HG03439 (cell line): ENCODE results near the gene GPANK1.

Source experiments
- ATAC-seq: cut with Tn5 transposase; IDR thresholded peaks from one replicate; pipeline ENCODE4 v1.9.1; 2021; ENCODE audit warnings: mild to moderate bottlenecking, moderate library complexity; ENCODE audit not compliant: unreplicated experiment

GPANK1 gene

GRCh38 chr6:31691564-31692108 lies 26.8 kb upstream of the GPANK1 start:
- no peak for ATAC-seq

GRCh38 chr6:31691078-31691463 lies 26.3 kb upstream of the GPANK1 start:
- no peak for ATAC-seq

DNA sequence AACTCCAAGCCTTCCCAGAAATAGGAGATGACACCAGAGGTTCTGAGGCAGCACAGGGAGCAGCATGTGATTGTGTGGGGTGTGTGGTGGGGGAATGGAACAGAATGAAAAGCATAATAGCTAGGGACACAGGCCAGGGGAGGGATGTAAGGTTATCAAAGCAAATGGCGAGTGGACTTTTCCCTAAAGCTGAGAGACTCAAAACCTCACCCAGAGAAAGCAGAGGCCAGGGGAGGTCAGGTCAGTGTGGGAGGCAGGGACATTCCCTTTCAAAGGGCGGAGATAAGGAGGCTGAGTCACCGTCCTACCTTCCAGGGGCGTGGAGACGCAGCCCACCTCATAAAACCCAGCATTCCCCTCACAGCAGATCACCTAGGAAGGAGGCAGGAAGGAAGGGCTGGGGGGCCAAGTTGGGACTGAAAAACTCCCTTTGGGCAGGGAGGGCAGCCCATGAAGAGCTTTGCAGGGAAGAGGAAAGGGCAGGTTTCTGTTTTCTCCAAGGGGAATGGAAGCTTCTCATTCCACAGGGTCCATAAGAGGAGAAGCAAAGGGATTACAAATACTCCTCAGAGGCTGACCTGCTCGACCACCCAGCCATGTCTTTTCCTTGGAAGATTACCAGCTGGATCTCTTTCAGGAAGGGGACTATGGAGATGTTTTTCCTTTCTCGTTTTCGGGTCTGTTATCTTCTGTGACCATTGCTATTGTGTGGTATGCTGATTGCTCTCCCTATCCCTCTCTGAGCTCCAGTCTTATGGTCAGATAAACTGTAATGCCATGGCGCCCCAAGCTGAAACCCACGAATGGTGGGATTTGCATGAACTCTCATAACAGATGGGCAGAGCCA lies 25.7 kb upstream of the GPANK1 start:
- ATAC-seq, result no peak

GRCh38 chr6:31689249-31690110 lies 24.7 kb upstream of the GPANK1 start:
- no peak for ATAC-seq

DNA sequence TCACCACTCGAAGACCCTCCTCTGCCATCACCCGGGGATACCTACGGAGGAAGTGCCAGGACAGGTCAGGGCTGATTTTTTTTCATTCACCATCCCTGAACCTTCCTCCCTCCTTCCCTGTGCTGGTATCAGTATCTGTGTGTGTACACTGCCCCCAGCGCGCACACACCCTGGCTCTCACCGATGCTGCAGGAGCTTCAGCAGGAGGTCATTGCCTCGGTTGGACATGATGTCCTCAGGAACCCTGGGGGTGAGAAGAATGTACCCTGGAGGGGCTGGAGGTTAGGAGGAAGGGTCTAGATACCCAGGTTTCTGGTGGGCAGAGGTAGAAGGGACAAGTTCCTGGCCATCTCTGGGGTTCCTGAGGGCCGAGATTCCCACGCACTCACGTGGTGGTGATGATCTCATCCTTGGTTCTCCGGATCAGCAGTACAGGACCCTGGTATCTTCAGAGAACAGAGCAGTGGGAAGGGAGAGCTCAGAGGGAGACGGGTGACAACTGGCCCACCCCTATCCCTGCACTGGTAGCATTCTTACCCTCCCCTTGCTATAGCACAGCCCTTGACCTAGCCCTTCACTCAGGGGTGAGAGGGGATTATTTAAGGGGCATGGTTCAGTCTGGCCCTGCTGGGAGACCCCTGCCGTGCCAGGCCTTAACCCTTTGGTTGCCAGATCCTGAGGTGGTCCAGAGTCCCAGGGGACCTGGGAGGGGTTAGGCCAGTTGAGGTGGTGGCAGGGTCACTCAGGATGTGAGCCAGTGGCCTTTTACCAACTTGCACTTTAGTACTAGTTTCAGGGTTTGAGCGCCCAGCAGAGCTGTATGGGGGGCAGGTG lies 23.3 kb upstream of the GPANK1 start:
- no peak for ATAC-seq

DNA sequence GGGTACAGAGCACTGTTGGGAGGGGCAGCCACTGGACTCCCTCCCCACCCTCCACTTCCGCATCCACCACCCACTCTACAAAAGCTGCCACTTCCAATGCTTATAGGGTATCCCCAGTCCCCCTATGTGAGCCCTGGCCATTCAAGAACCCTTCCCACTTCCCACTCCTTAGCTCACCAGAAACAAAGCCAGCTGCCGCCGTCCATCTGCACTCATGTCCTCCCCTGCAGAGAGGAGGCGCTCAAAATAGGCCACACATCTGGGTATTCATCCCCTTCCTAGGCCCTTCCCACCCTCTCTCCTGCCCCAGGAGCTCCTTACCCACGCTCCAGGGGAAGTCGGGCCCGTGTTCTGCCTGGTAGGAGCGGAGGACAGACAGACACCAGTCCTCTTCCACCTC lies 22.5 kb upstream of the GPANK1 start:
- ATAC-seq, result no peak

- ATAC-seq, result no peak
Observed at GRCh38 chr6:31686483-31686882, 21.7 kb upstream of the GPANK1 start.

DNA sequence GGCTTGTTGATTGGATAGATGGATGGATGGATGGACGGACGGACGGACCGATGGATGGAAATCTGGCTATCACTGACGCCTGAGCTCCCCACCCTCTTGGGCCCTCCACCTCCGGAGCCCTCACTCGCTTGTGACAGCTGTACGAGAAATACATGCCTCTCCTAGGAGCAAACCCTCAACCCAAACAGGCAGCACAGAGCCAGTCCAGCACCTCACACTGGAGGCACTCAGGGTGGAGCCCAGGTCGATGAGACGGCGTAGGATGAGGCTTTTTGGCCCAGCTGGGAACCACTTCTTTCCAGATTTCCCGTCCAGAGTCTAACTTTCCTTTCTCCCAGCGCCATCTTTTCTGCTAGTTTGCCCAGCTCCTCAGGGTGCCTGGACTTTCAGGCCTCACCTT lies 18.8 kb upstream of the GPANK1 start:
- no peak for ATAC-seq

GRCh38 chr6:31681135-31681671 lies 16.4 kb upstream of the GPANK1 start:
- ATAC-seq, result no peak

DNA sequence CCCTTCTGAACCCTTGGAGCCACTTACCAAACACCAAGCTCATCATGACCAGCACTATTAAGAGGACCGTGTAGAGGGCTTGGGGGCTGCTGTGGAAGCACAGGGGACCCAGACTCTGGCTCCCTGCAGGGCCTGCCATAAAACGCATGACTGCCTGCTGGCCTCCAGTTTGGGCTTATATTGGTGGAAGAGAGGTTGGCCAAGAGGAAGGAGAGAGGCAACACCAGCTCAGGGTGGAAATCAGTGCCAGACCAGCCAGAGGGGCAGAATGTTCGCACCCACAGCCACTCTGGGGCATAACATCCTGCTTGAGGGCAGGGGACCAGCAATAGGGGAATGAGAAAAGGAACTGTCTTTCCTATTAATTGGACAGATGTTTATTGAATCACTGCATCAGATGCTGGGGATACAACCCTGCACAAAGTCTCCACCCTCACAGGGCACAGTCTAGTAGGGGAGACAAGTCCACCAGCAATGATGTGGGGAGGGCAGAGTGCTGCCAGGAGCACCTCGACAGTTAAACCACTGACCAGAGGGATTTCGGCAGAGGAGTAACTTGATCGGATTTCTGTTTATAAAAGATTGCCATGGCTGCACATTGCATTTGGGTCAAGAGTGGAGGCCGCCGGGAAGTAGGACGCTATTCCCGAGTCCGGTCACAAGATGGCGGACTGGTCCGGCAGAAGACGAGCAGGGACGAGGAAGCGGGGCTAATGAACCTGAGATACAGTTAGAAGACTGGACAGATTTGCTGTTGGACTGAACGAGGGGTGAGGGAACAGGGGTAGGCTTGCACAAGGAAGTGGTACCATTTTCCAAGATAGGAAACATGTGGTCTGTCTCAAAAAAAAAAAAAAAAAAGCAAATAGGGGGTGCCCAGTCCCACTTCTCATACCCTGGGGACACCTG lies 15.7 kb upstream of the GPANK1 start, which contains the start of gene LY6G5C:
TSS of gene LY6G5C (minus strand) at position 842 of the 909 bp plus-strand sequence. CDS start at position 148, 694 bp downstream.
- ATAC-seq, result no peak

DNA sequence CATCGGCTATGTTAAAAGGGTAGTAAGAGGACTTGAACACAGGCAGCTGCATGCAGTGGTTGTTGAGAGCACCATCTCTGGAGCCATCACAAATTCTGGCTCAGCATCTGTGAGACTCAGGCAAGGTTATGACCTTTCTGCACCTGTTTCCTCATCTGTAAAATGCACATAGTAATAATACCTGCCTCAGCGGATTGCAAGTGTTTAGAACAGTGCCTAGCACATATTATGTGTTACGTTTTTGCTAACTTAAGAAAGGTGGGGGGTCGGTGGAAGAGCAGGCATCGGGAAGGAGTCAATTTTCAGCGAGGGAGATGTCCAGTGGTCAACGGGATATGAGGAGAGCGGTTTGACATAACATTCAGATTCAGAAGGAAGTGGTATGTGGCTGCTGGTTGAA lies 13.2 kb upstream of the GPANK1 start:
- no peak for ATAC-seq

- no peak for ATAC-seq
Observed at GRCh38 chr6:31676904-31677303, 12.1 kb upstream of the GPANK1 start.

DNA sequence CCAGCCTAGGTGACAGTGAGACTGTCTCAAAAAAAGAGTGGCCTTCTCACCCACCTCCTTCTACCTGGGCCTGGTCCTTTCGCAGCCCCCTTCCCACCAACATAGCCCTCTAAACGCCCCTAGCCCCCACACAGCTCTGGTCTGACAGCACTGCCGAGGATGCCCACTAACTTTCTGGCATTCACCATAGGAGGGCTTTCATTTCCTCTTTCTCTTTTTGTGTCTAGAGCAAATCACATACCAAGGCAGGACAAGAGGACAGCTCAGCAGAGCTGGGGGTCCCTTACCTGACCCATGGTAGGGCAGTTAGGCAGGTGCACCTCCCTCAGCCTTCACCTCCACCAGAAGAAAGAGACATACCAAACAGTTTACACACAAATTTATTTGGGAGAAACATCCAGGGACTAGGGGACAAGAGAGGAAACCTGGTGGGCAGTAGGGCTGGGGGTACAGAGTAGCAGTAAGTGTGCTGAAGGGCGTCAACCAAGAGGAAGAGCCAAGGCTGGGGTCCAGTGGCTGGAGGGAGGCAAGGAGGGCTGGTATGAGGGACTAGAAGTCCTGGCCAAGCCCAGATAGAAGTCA lies 11.6 kb upstream of the GPANK1 start:
- ATAC-seq, result no peak

DNA sequence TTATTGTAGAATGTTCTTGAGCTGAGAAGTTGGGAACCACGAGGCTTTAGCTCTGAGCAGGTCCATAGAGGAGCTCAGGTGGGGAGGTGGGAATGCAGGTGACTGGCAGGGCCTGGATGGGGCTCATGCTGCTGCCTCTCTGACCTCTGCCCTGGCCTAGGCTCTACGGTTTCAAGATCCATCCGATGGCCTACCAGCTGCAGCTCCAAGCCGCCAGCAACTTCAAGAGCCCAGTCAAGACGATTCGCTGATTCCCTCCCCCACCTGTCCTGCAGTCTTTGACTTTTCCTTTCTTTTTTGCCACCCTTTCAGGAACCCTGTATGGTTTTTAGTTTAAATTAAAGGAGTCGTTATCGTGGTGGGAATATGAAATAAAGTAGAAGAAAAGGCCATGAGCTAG lies 4.9 kb upstream of the GPANK1 start, which contains the start of gene LY6G5B:
TSS of gene LY6G5B (plus strand) at position 301 of the 400 bp plus-strand sequence. CDS start 975 bp downstream, outside the sequence.
- no peak for ATAC-seq

GRCh38 chr6:31666337-31666965 lies 1.7 kb upstream of the GPANK1 start:
- ATAC-seq, result no peak

DNA sequence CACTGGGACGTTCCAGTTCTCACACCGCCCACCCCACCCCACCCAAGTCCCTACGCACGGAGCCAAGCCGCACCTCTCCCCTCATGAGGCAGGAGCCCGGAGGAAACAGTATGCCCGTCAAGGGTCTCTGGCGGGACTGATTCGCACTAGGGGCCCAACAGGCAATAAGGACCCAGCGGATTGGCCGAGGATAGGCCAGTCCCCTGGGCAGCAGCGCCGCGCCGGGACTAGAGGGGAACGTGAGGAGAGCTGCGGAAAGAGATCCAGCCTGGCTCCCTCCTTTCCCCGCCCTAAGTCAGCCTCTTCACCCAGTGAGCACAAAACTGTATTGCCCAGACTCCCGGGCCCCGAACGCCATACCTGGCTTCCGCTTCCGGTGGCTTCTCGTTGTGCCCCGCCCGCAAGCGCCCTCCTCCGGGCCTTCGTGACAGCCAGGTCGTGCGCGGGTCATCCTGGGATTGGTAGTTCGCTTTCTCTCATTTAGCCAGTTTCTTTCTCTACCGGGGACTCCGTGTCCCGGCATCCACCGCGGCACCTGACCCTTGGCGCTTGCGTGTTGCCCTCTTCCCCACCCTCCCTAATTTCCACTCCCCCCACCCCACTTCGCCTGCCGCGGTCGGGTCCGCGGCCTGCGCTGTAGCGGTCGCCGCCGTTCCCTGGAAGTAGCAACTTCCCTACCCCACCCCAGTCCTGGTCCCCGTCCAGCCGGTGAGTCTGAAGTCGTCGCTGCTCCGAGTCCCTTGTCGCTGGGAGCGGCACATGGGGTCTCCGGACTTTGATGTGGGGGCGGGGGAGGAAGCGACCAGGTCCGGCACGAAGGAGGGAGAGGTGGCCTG lies 922 bp upstream of the GPANK1 start, which contains the start of gene CSNK2B:
TSS of gene CSNK2B (plus strand) at position 580 of the 836 bp plus-strand sequence. CDS start 752 bp downstream, outside the sequence.
- peak; percentile 80 for ATAC-seq
